GM19099 (cell line): ENCODE results near the gene PDCD11.

Experiments used
- POLR2A ChIP-seq: IDR thresholded peaks from 3 replicates; pipeline ENCODE4 v1.6.1; 2011; ENCODE audit warnings: low read depth; ENCODE audit not compliant: insufficient read length; ENCODE audit errors: extremely low read depth

Gene PDCD11

GRCh38 chr10:103495321-103495720 lies 98.9 kb downstream of the PDCD11 start:
- TF ChIP-seq POLR2A, result no peak
